KOPT-K1 (cell line): ENCODE measurements around the gene DOCK7.
"Not testable (repeated sequence)": the region's sequence is repeated elsewhere in the genome, so short reads cannot be mapped to it uniquely, and the experiment has no call there.

Experiments
- H3K27ac ChIP-seq: fragments of 200-600 bp; sonication (generic); 2 replicates; pipeline ENCODE4 v1.5.1; 2016; ENCODE audit warnings: antibody characterized with exemption, mild to moderate bottlenecking, low read depth, low read length; ENCODE audit not compliant: poor library complexity, severe bottlenecking
- H3K36me3 ChIP-seq: fragments of 200-600 bp; sonication (generic); 2 replicates; pipeline ENCODE4 v1.5.1; 2017; ENCODE audit warnings: antibody characterized with exemption, mild to moderate bottlenecking, low read length, moderate library complexity; ENCODE audit not compliant: insufficient read depth
- H3K9me3 ChIP-seq: fragments of 200-600 bp; sonication (generic); 2 replicates; pipeline ENCODE4 v1.5.1; 2017; ENCODE audit warnings: antibody characterized with exemption, low read length, mild to moderate bottlenecking; ENCODE audit not compliant: insufficient read depth, poor library complexity, severe bottlenecking

The DOCK7 gene

GRCh38 chr1:62676611-62677356 lies 11.4 kb downstream of the DOCK7 start:
- no peaks in the 10 kb centered on the region for H3K36me3 ChIP-seq
- H3K9me3 ChIP-seq = no peaks in the 10 kb centered on the region
- no peak overlapping the region for H3K27ac ChIP-seq

- Histone ChIP-seq H3K27ac (no peak overlapping the region), H3K36me3 (no peaks in the 10 kb centered on the region), H3K9me3 (no peaks in the 10 kb centered on the region)
Measured at GRCh38 chr1:62673629-62674028, 14.6 kb downstream of the DOCK7 start.

GRCh38 chr1:62672029-62672428 lies 16.2 kb downstream of the DOCK7 start:
- H3K27ac ChIP-seq = no peak overlapping the region
- H3K36me3 ChIP-seq = no peaks in the 10 kb centered on the region
- H3K9me3 ChIP-seq = no peaks in the 10 kb centered on the region

GRCh38 chr1:62654744-62655143 lies 33.4 kb downstream of the DOCK7 start:
- H3K9me3 ChIP-seq = no peaks in the 10 kb centered on the region
- H3K36me3 ChIP-seq = no peaks in the 10 kb centered on the region
- no peak overlapping the region for H3K27ac ChIP-seq

GRCh38 chr1:62652387-62652786 lies 35.8 kb downstream of the DOCK7 start:
- Histone ChIP-seq H3K36me3 (no peaks in the 10 kb centered on the region), H3K9me3 (no peaks in the 10 kb centered on the region), H3K27ac (no peak overlapping the region)

GRCh38 chr1:62643283-62643682 lies 44.9 kb downstream of the DOCK7 start:
- Histone ChIP-seq H3K36me3 (peaks cover 20% of the 10 kb centered on the region), H3K27ac (no peak overlapping the region), H3K9me3 (no peaks in the 10 kb centered on the region)

GRCh38 chr1:62637392-62638105 lies 50.6 kb downstream of the DOCK7 start:
- peaks cover 8% of the 10 kb centered on the region for H3K9me3 ChIP-seq
- no peak overlapping the region for H3K27ac ChIP-seq
- peaks cover 29% of the 10 kb centered on the region for H3K36me3 ChIP-seq

- no peak overlapping the region for H3K27ac ChIP-seq
- H3K9me3 ChIP-seq = peaks cover 5% of the 10 kb centered on the region
- peaks cover 28% of the 10 kb centered on the region for H3K36me3 ChIP-seq
Measured at GRCh38 chr1:62628506-62628905, 59.7 kb downstream of the DOCK7 start.

- Histone ChIP-seq H3K36me3 (peaks cover 10% of the 10 kb centered on the region), H3K9me3 (no peaks in the 10 kb centered on the region), H3K27ac (no peak overlapping the region)
Measured at GRCh38 chr1:62625415-62625814, 62.8 kb downstream of the DOCK7 start.

- Histone ChIP-seq H3K36me3 (no peaks in the 10 kb centered on the region; the same call in 1 of the 2 replicates), H3K27ac (no peak overlapping the region), H3K9me3 (no peaks in the 10 kb centered on the region)
Measured at GRCh38 chr1:62621907-62622306, 66.3 kb downstream of the DOCK7 start.

- no peaks in the 10 kb centered on the region for H3K9me3 ChIP-seq
- no peaks in the 10 kb centered on the region for H3K36me3 ChIP-seq
- no peak overlapping the region for H3K27ac ChIP-seq
Measured at GRCh38 chr1:62613890-62614289, 74.3 kb downstream of the DOCK7 start.

- Histone ChIP-seq H3K36me3 (no peaks in the 10 kb centered on the region), H3K27ac (no peak overlapping the region), H3K9me3 (no peaks in the 10 kb centered on the region)
Measured at GRCh38 chr1:62613325-62613727, 74.9 kb downstream of the DOCK7 start.

GRCh38 chr1:62612770-62613169 lies 75.4 kb downstream of the DOCK7 start:
- Histone ChIP-seq H3K9me3 (no peaks in the 10 kb centered on the region), H3K27ac (no peak overlapping the region), H3K36me3 (no peaks in the 10 kb centered on the region)

GRCh38 chr1:62610588-62610987 lies 77.6 kb downstream of the DOCK7 start:
- H3K36me3 ChIP-seq, H3K9me3 ChIP-seq, H3K27ac ChIP-seq: not testable (repeated sequence)

- no peak overlapping the region for H3K27ac ChIP-seq
- no peaks in the 10 kb centered on the region for H3K9me3 ChIP-seq
- no peaks in the 10 kb centered on the region for H3K36me3 ChIP-seq
Measured at GRCh38 chr1:62608905-62609304, 79.3 kb downstream of the DOCK7 start.

- H3K27ac ChIP-seq = no peak overlapping the region
- H3K36me3 ChIP-seq = no peaks in the 10 kb centered on the region
- H3K9me3 ChIP-seq = no peaks in the 10 kb centered on the region
Measured at GRCh38 chr1:62601457-62601856, 86.7 kb downstream of the DOCK7 start.
